ENCODE measurements around the gene ANGPTL8.

DNA sequence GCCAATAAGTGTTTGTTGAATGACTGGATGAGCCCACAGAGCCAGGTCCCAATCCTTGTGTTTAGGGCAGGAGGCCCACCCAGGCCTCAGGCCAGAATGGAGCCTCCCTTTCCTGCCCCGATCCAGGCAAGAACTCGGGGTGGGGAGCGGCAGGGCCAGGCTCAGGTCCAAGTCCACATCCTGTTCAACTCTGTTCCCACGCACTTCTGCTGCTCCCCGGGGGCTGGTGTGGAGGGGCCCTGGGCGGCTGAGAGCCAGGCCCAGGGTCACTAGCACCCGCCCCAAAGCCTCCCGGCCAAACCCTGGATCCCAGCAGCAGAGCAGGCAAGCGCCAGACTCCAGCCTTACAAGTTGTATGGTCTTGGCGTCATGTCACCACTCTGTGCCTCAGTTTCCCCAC is 8.0 kb downstream of the ANGPTL8 start:
- TF ChIP-seq RNF2 (conservative IDR thresholded peaks at IDR 0.05; ENCODE audit: low read depth) (no peak), ZNF589 (CRISPR knock-in tag; conservative IDR thresholded peaks at IDR 0.05) (no peak), ZNF274 (CRISPR knock-in tag; IDR thresholded peaks at IDR 0.05) (no peak), HMGA1 (CRISPR knock-in tag; conservative IDR thresholded peaks at IDR 0.05) (no peak), EZH2 (conservative IDR thresholded peaks at IDR 0.05; ENCODE audit: low read depth, low read length) (no peak), ZNF75D (CRISPR knock-in tag; IDR thresholded peaks at IDR 0.05; ENCODE audit: borderline replicate concordance) (no peak), JUN (CRISPR knock-in tag; IDR thresholded peaks at IDR 0.05) (no peak), HIVEP1 (CRISPR knock-in tag; IDR thresholded peaks at IDR 0.05) (no peak)
- TF ChIP-seq, protein P1, sequence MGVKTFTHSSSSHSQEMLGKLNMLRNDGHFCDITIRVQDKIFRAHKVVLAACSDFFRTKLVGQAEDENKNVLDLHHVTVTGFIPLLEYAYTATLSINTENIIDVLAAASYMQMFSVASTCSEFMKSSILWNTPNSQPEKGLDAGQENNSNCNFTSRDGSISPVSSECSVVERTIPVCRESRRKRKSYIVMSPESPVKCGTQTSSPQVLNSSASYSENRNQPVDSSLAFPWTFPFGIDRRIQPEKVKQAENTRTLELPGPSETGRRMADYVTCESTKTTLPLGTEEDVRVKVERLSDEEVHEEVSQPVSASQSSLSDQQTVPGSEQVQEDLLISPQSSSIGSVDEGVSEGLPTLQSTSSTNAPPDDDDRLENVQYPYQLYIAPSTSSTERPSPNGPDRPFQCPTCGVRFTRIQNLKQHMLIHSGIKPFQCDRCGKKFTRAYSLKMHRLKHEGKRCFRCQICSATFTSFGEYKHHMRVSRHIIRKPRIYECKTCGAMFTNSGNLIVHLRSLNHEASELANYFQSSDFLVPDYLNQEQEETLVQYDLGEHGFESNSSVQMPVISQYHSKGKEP (CRISPR knock-in tag; IDR thresholded peaks at IDR 0.05), result no peak
- TF ChIP-seq, protein P2, sequence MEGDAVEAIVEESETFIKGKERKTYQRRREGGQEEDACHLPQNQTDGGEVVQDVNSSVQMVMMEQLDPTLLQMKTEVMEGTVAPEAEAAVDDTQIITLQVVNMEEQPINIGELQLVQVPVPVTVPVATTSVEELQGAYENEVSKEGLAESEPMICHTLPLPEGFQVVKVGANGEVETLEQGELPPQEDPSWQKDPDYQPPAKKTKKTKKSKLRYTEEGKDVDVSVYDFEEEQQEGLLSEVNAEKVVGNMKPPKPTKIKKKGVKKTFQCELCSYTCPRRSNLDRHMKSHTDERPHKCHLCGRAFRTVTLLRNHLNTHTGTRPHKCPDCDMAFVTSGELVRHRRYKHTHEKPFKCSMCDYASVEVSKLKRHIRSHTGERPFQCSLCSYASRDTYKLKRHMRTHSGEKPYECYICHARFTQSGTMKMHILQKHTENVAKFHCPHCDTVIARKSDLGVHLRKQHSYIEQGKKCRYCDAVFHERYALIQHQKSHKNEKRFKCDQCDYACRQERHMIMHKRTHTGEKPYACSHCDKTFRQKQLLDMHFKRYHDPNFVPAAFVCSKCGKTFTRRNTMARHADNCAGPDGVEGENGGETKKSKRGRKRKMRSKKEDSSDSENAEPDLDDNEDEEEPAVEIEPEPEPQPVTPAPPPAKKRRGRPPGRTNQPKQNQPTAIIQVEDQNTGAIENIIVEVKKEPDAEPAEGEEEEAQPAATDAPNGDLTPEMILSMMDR (CRISPR knock-in tag; IDR thresholded peaks at IDR 0.05), result no peak

Data from HepG2 (cell line).